Measurements from ENCODE around the gene TRIM24. TPM values are rescaled to one million over a fixed set of nuclear protein-coding genes. Genes with fewer than 3 reads are reported as not detected.

TRIM24 gene
- polyA plus RNA-seq, 1 donor, result 25.3 TPM

- no peak for DNase-seq (ENCODE audit: low read depth)
Measured at GRCh38 chr7:138538518-138538917, 78.5 kb downstream of the TRIM24 start.

- DNase-seq (ENCODE audit: low read depth), result no peak
Measured at GRCh38 chr7:138538997-138539644, 79.1 kb downstream of the TRIM24 start.

- DNase-seq (ENCODE audit: low read depth), result no peak
Measured at GRCh38 chr7:138542183-138542582, 82.1 kb downstream of the TRIM24 start.

GRCh38 chr7:138543739-138544138, 83.7 kb downstream of the TRIM24 start:
- DNase-seq (ENCODE audit: low read depth), result no peak

DNA sequence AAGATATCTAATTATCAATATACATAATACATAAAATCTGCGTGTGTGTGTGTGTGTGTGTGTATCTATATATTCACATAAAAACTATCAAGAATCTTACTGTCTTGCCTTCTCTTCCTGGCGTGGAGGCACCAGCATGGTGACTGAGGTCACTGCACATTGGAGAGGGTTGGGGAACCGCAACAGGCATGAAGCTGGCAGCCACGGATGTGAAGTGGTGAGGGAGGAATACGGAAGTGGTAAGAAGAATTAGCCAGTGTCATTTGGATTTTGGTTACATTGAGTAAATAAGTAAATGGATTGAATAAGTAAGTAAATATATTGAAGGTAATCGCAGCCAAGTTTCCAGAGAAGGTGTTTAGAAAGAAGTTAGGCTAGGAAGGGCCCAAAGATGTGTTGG, 85.1 kb downstream of the TRIM24 start:
- no peak for DNase-seq (ENCODE audit: low read depth)

- DNase-seq (ENCODE audit: low read depth), result no peak
Measured at GRCh38 chr7:138546064-138546619, 86.1 kb downstream of the TRIM24 start.

DNA sequence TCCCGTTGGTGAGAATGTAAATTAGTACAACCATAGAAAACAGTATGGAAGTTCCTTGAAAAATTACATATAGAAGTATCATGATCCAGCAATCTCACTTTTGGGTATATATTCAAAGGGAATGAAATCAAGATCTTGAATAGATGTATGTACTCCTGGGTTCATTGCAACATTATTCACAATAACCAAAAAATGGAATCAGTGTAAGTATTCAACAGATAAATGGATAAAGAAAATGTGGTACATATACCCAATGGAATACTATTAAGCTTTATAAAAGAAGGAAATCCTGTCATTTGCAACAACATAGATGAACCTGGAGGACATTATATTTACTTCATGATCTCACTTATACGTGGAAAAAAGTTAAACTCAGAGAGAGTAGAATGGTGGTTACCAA, 86.8 kb downstream of the TRIM24 start:
- DNase-seq (ENCODE audit: low read depth), result no peak

GRCh38 chr7:138549082-138549481, 89.0 kb downstream of the TRIM24 start:
- no peak for DNase-seq (ENCODE audit: low read depth)

DNA sequence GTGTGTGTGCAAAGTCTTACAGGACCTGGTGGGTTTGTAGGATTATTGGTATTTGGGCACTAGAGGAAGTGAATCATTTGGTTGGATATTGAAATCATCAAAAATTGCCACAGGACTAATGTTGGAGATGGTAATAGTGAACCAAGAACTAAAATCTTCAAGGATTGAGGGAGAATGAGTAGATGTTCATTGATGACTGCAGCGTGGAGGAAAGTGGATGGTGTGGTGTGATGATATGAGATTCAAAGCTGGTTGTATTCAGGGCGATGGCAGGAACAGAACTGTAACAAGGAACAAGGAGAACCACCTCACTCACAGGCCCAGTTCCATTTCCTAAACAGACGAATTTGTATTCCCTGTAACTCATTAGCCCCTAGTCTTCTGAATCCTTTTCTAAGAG, 90.3 kb downstream of the TRIM24 start:
- DNase-seq (ENCODE audit: low read depth), result no peak

DNA sequence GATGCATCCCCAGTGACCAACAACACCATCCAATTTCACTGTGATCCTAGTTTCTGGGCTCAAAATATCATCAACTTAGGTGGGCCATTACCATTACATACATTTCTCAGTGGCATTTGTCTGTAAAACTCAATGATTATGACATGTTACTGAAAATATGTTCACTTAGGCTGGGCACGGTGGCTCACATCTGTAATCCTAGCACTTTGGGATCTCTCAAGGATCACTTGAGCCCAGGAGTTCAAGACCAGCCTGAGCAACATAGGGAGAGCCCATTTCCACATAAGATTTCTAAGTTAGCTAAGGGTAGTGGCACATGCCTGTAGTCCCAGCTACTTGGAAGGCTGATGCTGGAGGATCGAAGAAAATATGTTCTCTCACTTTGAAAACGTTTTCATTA, 91.0 kb downstream of the TRIM24 start:
- DNase-seq (ENCODE audit: low read depth), result no peak

- no peak for DNase-seq (ENCODE audit: low read depth)
Measured at GRCh38 chr7:138553805-138554204, 93.7 kb downstream of the TRIM24 start.

DNA sequence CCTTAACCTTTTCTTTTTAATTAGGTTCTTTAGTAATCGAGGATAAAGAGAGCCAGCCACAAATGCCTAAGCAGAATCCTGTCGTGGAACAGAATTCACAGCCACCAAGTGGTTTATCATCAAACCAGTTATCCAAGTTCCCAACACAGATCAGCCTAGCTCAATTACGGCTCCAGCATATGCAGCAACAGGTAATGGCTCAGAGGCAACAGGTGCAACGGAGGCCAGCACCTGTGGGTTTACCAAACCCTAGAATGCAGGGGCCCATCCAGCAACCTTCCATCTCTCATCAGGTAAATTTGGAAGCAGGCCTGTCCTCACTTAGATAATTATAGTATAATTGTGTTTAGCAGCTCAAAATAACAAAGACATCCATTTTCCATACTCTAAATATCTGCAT, 94.6 kb downstream of the TRIM24 start:
- DNase-seq (ENCODE audit: low read depth), result no peak

- no peak for DNase-seq (ENCODE audit: low read depth)
Measured at GRCh38 chr7:138555684-138556083, 95.6 kb downstream of the TRIM24 start.

DNA sequence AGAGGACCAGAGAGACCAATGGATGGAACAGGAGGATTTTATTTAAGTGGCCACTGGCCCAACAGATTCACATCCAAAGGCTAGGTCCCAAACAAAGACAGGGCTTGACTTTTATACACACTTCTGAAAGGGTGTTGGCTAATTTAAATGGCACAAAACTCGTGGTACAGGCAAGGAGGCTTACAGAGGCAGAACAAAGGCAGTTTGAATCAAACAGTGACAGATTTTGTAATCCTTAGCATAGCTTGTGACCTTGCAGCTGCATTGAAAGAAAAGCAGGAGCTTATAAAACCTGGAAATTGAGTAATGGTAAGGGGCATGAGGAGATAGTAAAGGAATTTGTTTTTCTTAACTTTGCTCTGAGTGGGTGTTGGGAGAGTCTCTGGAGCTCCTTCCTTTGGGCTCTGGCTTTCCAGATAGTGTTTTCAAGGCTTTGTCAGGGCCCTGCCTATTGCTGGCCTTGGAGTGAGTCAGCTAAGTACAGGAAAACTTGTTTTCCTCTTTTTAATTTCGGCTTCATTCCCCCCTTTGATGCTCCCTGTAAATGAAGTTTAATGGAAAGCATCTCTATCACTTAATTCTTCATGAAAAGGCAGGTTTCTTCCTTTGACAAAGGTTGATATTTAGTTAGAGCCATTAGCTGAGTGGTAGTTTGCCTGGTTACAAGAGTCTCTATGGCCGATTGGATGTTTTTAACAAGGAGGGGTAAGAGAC, 96.9 kb downstream of the TRIM24 start:
- no peak for DNase-seq (ENCODE audit: low read depth)

GRCh38 chr7:138559448-138559847, 99.4 kb downstream of the TRIM24 start:
- no peak for DNase-seq (ENCODE audit: low read depth)

DNA sequence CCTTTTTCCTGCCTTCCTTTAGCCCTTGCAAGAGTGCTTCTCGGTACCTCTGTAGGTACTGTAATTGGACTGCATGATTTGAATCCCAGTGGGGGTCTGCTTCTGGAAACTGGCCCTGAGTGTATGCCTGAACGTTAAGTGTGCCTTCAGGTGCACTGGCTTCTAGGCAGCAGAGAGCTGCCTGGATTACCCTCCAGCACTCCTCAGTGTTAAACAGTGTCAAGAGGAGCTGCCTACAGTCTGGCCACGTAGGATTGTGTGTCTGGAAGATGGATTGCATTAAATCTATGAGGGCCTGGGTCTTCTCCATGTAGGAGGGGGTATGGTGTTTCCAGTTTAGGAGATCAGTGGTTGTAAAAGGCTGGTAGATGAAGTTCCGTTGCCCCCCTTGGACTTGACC, 103.7 kb downstream of the TRIM24 start:
- no peak for DNase-seq (ENCODE audit: low read depth)

DNA sequence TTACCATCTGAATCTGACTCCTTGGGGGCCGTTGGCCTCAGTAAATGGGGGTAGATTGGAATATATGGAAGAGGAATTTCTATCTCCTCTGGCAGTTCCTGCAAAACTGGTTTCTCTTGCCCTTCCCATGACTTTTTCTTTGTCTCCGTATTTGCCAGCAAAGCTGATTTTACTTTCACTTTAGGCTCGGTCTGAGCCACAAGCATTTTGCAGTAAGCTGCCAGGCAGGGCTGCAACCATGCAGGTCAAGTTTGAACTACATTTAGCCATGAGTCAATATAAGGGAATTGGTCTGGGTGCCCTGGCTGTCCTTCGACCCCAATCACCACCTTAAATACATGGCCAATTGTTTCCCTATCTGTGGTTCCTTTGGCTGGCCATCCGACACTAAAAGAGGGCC, 104.3 kb downstream of the TRIM24 start:
- DNase-seq (ENCODE audit: low read depth), result no peak

DNA sequence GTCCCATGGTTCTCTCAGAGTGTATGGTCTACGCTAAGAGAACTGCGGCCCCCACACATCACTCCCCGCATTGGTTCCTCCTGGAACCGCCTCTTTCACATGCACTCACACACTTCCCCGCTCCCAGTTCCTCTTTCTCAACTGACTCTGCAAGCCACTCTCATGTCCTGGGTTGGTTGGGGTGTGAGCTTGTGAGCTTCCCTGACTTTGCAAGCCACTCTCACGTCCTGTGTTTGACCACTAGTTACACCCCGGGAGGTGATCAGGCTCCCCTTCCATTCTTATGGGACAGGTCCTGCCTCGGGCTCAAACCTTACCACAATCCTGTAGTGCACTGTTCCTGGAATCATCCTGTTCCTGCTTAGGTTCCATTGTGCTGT, 105.0 kb downstream of the TRIM24 start:
- no peak for DNase-seq (ENCODE audit: low read depth)

- no peak for DNase-seq (ENCODE audit: low read depth)
Measured at GRCh38 chr7:138565451-138566114, 105.5 kb downstream of the TRIM24 start.

DNA sequence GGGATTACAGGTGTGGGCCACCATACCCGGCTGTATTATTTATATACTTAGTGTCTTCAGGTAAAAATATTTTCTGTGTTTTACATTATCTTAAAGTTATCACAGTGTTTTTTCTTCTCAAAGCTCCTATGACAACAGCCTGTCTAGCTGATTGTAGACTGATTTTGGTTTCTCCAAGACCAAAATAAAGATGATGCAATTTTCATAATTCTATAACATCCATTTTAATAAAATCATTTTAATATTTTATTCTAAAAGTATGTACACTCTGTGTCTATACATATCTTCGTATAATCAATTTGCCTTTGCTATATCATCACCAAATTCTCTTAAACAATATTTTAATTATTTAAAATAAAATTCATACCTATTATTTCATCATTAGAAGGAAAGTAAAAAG, 108.6 kb downstream of the TRIM24 start:
- no peak for DNase-seq (ENCODE audit: low read depth)

DNA sequence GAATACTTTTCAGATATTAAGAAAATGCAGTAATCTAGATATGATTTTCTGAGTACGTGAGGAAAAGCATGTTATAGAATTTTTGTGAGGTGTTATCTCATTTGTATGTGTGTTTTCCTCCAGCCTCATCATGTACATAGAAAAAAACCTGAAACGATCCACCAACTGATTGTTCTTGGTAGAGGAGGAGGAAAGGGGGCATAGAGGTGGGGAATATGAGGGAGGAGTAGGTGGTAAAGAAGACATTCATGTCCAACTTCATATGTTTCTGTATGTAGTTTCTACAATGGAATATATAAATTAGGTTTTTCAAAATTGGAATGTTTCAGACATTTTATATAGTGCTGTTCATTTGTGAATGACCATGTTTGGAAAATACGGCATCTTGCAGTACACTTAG, 109.4 kb downstream of the TRIM24 start:
- DNase-seq (ENCODE audit: low read depth), result no peak

GRCh38 chr7:138570715-138571114, 110.7 kb downstream of the TRIM24 start:
- DNase-seq (ENCODE audit: low read depth), result no peak

DNA sequence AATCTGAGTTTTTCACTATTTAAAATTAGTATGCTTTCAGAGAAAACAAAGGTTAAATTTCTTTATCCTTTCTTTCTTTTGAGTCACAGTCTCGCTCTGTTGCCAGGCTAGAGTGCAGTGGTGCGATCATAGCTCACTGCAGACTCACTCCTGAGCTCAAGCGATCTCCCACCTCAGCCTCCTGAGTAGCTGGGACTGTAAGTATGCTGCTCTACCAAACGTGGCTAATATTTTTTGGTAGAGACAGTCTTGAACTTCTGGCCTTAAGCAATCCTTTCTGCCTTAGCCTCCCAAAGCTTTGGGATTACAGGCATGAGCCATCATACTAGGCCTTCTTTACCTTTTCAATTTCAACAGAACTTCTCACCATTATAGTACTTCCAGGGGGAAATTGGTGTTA, 113.7 kb downstream of the TRIM24 start:
- no peak for DNase-seq (ENCODE audit: low read depth)
